Sigmoid colon (tissue), 7 donors: ENCODE results near the gene PCDHGA9. TPM values are rescaled to one million over a fixed set of nuclear protein-coding genes. Genes with fewer than 3 reads are reported as not detected.
A peak's percentile ranks its signal among the peaks of the same experiment; 100 is the strongest.
"Not testable (repeated sequence)": the region's sequence is repeated elsewhere in the genome, so short reads cannot be mapped to it uniquely, and the experiment has no call there.

Source experiments
- DNase-seq: peaks from one replicate; pipeline ENCODE4 v3.0.0-alpha.2; 2019
- H3K27ac ChIP-seq, 4 donors: fragments of 200-600 bp; sonication (generic); one replicate each; pipeline ENCODE4 v1.5.1; 2016 to 2019; ENCODE audit warnings: mild to moderate bottlenecking in 1 of 4
- H3K27me3 ChIP-seq, 3 donors: fragments of 200-600 bp; sonication (generic); one replicate each; pipeline ENCODE4 v1.5.1; 2019; ENCODE audit warnings: mild to moderate bottlenecking in 1 of 3
- H3K36me3 ChIP-seq, 4 donors: fragments of 200-600 bp; sonication (generic); one replicate each; pipeline ENCODE4 v1.5.1; 2016 to 2019
- H3K4me1 ChIP-seq, 4 donors: fragments of 200-600 bp; sonication (generic); one replicate each; pipeline ENCODE4 v1.5.1; 2017 to 2019
- H3K4me3 ChIP-seq, 4 donors: fragments of 200-600 bp; sonication (generic); one replicate each; pipeline ENCODE4 v1.5.1; 2017 to 2019; ENCODE audit warnings: mild to moderate bottlenecking in 2 of 4, moderate library complexity in 1 of 4
- H3K9me3 ChIP-seq, 4 donors: fragments of 200-600 bp in 3 of 4; sonication (generic) in 3 of 4; one replicate each; pipeline versions ENCODE4 v1.5.1 to v1.6.1; 2013 to 2019
- EP300 ChIP-seq, 4 donors: sonication (generic); formaldehyde crosslinking; IDR thresholded peaks; one replicate each; pipeline ENCODE4 v1.6.1; 2017; ENCODE audit warnings: antibody characterized with exemption in 4 of 4
- POLR2A ChIP-seq, 2 donors: fragments of 450-650 bp; IDR thresholded peaks; one replicate each; pipeline ENCODE4 v1.6.1; 2016; ENCODE audit warnings: antibody characterized with exemption in 2 of 2, mild to moderate bottlenecking in 2 of 2, moderate library complexity in 2 of 2
- POLR2AphosphoS5 ChIP-seq, 4 donors: sonication (generic); formaldehyde crosslinking; IDR thresholded peaks; one replicate each; pipeline ENCODE4 v1.6.1; 2017; ENCODE audit warnings: antibody characterized with exemption in 4 of 4
- WGBS, 2 donors: extraction: QIAGEN DNeasy Blood & Tissue Kit; methylation state at CpG; one replicate each; pipeline ENCODE4 v1.1.7; 2013; 5-methylcytosine and 5-hydroxymethylcytosine counted together
- intact Hi-C: fragments of 100-400 bp; cut with DNase I; formaldehyde crosslinking; loops from one replicate; pipeline ENCODE4 v1.15.1; 2023
- polyA plus RNA-seq, 3 donors: library from polyadenylated mRNA; stranded (reverse); fragments of 200-250 nt; gene quantifications; one replicate each; pipeline ENCODE4 v1.2.3, GENCODE V29; 2013
- total RNA-seq, 4 donors: library from RNA; depleted of rRNA; stranded (reverse); fragments of >200 nt; gene quantifications; one replicate each; pipeline ENCODE4 v1.1.0, GENCODE V29; 2016
- TF ChIP-seq, protein P1 (sequence below), 4 experiments: fragments of 450-650 bp in 3 of 4; fragments of 200-600 bp in 1 of 4; IDR thresholded peaks; one replicate each; pipeline ENCODE4 v1.5.1; 2016 to 2019; ENCODE audit warnings: antibody characterized with exemption in 4 of 4, mild to moderate bottlenecking in 3 of 4, moderate library complexity in 2 of 4
- donor health status: healthy with polysubstance abuse.
- donor health status: Bipolar disorder and iron deficiency.
- donor health status: healthy.

The PCDHGA9 gene
- total and polyA plus RNA-seq, 7 donors, result 0.79 to 15.8 (median 10.4) TPM; not detected in 2

- 16 to 50% methylated on average over 33 of the region's 33 CpGs for WGBS, 2 donors
- peak within 1 kb of the TSS in 3 of 4 donors; percentile 13 to 29 (median 22) for H3K4me3 ChIP-seq
- no peak for TF ChIP-seq POLR2AphosphoS5 (IDR thresholded peaks at IDR 0.05)
- TF ChIP-seq, protein P1, sequence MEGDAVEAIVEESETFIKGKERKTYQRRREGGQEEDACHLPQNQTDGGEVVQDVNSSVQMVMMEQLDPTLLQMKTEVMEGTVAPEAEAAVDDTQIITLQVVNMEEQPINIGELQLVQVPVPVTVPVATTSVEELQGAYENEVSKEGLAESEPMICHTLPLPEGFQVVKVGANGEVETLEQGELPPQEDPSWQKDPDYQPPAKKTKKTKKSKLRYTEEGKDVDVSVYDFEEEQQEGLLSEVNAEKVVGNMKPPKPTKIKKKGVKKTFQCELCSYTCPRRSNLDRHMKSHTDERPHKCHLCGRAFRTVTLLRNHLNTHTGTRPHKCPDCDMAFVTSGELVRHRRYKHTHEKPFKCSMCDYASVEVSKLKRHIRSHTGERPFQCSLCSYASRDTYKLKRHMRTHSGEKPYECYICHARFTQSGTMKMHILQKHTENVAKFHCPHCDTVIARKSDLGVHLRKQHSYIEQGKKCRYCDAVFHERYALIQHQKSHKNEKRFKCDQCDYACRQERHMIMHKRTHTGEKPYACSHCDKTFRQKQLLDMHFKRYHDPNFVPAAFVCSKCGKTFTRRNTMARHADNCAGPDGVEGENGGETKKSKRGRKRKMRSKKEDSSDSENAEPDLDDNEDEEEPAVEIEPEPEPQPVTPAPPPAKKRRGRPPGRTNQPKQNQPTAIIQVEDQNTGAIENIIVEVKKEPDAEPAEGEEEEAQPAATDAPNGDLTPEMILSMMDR (IDR thresholded peaks at IDR 0.05), result peak in 1 of 4 experiments; percentile 18
- TF ChIP-seq EP300 (IDR thresholded peaks at IDR 0.05), result no peak
- no peak within 1 kb of the TSS for H3K27ac ChIP-seq
- intact Hi-C loops, result no loop called here
- peaks cover 0 to 8% (median 0%) of the 10 kb centered on the region in 4 donors for H3K36me3 ChIP-seq
- no peaks in the 10 kb centered on the region for H3K4me1 ChIP-seq
- H3K27me3 ChIP-seq, result no peaks in the 10 kb centered on the region
- H3K9me3 ChIP-seq, result peaks cover 51 to 89% (median 68%) of the 10 kb centered on the region in 4 donors
- DNase-seq, result no peak
Measured at GRCh38 chr5:141430332-141431113, 27.9 kb downstream of the PCDHGA9 start, which contains the start of gene PCDHGA12. PCDHGA12 (plus strand) TSS chr5:141430507; CDS start chr5:141430760, 253 bp downstream.

GRCh38 chr5:141431286-141431685 is 28.7 kb downstream of the PCDHGA9 start:
- no peak for TF ChIP-seq POLR2AphosphoS5 (IDR thresholded peaks at IDR 0.05)
- TF ChIP-seq, protein P1 (IDR thresholded peaks at IDR 0.05), result no peak
- TF ChIP-seq EP300 (IDR thresholded peaks at IDR 0.05), result no peak
- no peak for TF ChIP-seq POLR2A (IDR thresholded peaks at IDR 0.05)
- no peak for DNase-seq
- Histone ChIP-seq H3K27ac (no peak overlapping the region), H3K4me3 (peak overlapping the region in 3 of 4 donors; percentile 13 to 29 (median 22)), H3K27me3 (no peaks in the 10 kb centered on the region), H3K36me3 (peaks cover 0 to 11% (median 0%) of the 10 kb centered on the region in 4 donors), H3K4me1 (no peaks in the 10 kb centered on the region), H3K9me3 (peaks cover 47 to 84% (median 68%) of the 10 kb centered on the region in 4 donors)
- intact Hi-C loops, result no loop called here
- 19 to 65% methylated on average over 37 of the region's 37 CpGs for WGBS, 2 donors

DNA sequence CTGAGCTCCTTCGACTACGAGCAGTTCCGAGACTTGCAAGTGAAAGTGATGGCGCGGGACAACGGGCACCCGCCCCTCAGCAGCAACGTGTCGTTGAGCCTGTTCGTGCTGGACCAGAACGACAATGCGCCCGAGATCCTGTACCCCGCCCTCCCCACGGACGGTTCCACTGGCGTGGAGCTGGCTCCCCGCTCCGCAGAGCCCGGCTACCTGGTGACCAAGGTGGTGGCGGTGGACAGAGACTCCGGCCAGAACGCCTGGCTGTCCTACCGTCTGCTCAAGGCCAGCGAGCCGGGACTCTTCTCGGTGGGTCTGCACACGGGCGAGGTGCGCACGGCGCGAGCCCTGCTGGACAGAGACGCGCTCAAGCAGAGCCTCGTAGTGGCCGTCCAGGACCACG is 29.7 kb downstream of the PCDHGA9 start:
- H3K27me3 ChIP-seq, H3K4me3 ChIP-seq, H3K4me1 ChIP-seq, H3K27ac ChIP-seq, DNase-seq, intact Hi-C loops, H3K36me3 ChIP-seq: not testable (repeated sequence)
- WGBS, 2 donors, result 40 to 67% methylated on average over 38 of the region's 38 CpGs
- peaks cover 41 to 78% (median 61%) of the 10 kb centered on the region in 4 donors for H3K9me3 ChIP-seq

- peaks cover 37 to 77% (median 58%) of the 10 kb centered on the region in 4 donors for H3K9me3 ChIP-seq
- DNase-seq, H3K27ac ChIP-seq, H3K36me3 ChIP-seq, H3K4me1 ChIP-seq, H3K27me3 ChIP-seq, H3K4me3 ChIP-seq, intact Hi-C loops: not testable (repeated sequence)
- WGBS, 2 donors, result 33 to 58% methylated on average over 29 of the region's 29 CpGs
Measured at GRCh38 chr5:141432726-141433125, 30.1 kb downstream of the PCDHGA9 start.

DNA sequence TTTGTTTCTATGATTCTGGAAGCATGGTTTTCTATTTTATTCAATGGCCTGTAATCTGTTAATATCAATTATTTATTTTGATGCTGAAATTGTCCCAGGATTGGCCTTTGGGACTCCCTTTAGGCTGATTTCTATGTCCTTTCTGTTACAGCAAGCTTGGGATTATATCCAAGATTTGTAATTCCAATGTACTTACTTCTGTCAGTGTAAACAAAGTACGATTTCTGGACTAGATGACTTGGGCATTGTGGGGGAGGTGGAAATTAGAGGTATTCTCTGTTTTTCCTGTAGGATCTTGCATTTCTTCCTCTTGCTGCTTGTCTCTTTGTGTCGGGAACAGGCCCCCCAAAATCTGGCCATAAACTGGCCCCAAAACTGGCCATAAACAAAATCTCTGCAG is 31.4 kb downstream of the PCDHGA9 start:
- 77 to 81% methylated on average over 2 of the region's 2 CpGs for WGBS, 2 donors
- H3K27ac ChIP-seq, result no peak overlapping the region
- intact Hi-C loops, result no loop called here
- H3K9me3 ChIP-seq, result peaks cover 29 to 69% (median 49%) of the 10 kb centered on the region in 4 donors
- no peak for DNase-seq
- TF ChIP-seq, protein P1 (IDR thresholded peaks at IDR 0.05), result no peak
- TF ChIP-seq EP300 (IDR thresholded peaks at IDR 0.05) (no peak), POLR2AphosphoS5 (IDR thresholded peaks at IDR 0.05) (no peak), POLR2A (IDR thresholded peaks at IDR 0.05) (no peak)
- peaks cover 0 to 7% (median 0%) of the 10 kb centered on the region in 4 donors for H3K36me3 ChIP-seq
- no peak overlapping the region for H3K4me3 ChIP-seq
- H3K27me3 ChIP-seq, result no peaks in the 10 kb centered on the region
- no peaks in the 10 kb centered on the region for H3K4me1 ChIP-seq
